Lower lobe of right lung (tissue), 2 donors: ENCODE results near the gene WDR4. TPM values are rescaled to one million over a fixed set of nuclear protein-coding genes. Genes with fewer than 3 reads are reported as not detected.

Source experiments
- ATAC-seq, 2 donors: fragments of 200-7000 bp; cut with Tn5 transposase; one replicate each; pipeline ENCODE4 v1.9.1; 2020 to 2022; ENCODE audit warnings: mild to moderate bottlenecking in 2 of 2, moderate library complexity in 2 of 2
- DNase-seq: peaks from one replicate; pipeline ENCODE4 v3.0.0-alpha.2; 2020
- H3K27ac ChIP-seq: fragments of 200-600 bp; one replicate; pipeline ENCODE4 v1.8.0; 2022
- H3K27me3 ChIP-seq: fragments of 200-600 bp; one replicate; pipeline ENCODE4 v1.8.0; 2022; ENCODE audit warnings: low read depth
- H3K36me3 ChIP-seq: fragments of 200-600 bp; one replicate; pipeline ENCODE4 v1.8.0; 2022; ENCODE audit warnings: mild to moderate bottlenecking
- H3K4me1 ChIP-seq: fragments of 200-600 bp; one replicate; pipeline ENCODE4 v1.8.0; 2022
- H3K4me3 ChIP-seq: fragments of 200-600 bp; one replicate; pipeline ENCODE4 v1.8.0; 2022; ENCODE audit warnings: mild to moderate bottlenecking
- H3K9me3 ChIP-seq: fragments of 200-600 bp; one replicate; pipeline ENCODE4 v1.8.0; 2022
- intact Hi-C: fragments of 100-400 bp; cut with DNase I; formaldehyde crosslinking; loops from one replicate; pipeline ENCODE4 v1.11.0; 2022
- total RNA-seq: library from RNA; stranded (reverse); fragmentation: NEBNext Ultra II Directional; extraction: Animal tissue kit (Norgen Biotek cat#: 25700); gene quantifications from one replicate; pipeline ENCODE4 v1.2.1, GENCODE V29; 2021
- TF ChIP-seq, protein P1 (sequence below): fragments of 200-600 bp; IDR thresholded peaks from one replicate; pipeline ENCODE4 v1.8.0; 2022; ENCODE audit warnings: antibody characterized with exemption, mild to moderate bottlenecking
- donor health status: DM: no; HTN: yes; CAD: no; lungs with severe emphysema.

WDR4 gene
- total RNA-seq, 1 donor from 2014 or later = 17.1 TPM

DNA sequence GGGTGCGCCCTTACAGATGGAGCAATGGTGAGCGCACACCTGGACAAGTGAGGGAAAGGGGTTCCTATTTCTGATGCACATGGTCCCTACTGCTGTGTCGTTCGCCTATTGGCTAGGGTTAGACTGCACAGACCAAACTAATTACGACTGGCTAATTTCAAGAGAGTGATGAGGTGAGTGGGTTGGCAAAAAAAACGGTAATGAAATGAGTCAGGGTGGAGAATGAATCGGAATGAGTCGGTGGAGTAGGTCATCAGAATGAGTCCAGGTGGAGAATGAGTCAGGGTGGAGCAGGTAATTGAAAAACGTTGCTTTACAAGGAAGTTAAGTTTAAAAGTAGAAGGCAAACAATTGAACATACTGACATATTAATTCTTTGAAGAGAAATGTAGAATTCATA is 79.8 kb downstream of the WDR4 start:
- Histone ChIP-seq H3K4me1 (no peaks in the 10 kb centered on the region), H3K27me3 (no peaks in the 10 kb centered on the region), H3K27ac (no peak overlapping the region), H3K9me3 (no peaks in the 10 kb centered on the region), H3K36me3 (no peaks in the 10 kb centered on the region), H3K4me3 (no peak overlapping the region)
- DNase-seq = no peak
- TF ChIP-seq, protein P1, sequence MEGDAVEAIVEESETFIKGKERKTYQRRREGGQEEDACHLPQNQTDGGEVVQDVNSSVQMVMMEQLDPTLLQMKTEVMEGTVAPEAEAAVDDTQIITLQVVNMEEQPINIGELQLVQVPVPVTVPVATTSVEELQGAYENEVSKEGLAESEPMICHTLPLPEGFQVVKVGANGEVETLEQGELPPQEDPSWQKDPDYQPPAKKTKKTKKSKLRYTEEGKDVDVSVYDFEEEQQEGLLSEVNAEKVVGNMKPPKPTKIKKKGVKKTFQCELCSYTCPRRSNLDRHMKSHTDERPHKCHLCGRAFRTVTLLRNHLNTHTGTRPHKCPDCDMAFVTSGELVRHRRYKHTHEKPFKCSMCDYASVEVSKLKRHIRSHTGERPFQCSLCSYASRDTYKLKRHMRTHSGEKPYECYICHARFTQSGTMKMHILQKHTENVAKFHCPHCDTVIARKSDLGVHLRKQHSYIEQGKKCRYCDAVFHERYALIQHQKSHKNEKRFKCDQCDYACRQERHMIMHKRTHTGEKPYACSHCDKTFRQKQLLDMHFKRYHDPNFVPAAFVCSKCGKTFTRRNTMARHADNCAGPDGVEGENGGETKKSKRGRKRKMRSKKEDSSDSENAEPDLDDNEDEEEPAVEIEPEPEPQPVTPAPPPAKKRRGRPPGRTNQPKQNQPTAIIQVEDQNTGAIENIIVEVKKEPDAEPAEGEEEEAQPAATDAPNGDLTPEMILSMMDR = no peak
- ATAC-seq = no peak
- intact Hi-C loops = no loop called here

Other genes starting within 250 kb of the WDR4 start
- gene PDE9A, start 225.9 kb downstream of the WDR4 start, total RNA-seq = 12.8 TPM
- 35.7 TPM for gene NDUFV3, start 13.8 kb upstream of the WDR4 start, total RNA-seq
- gene ERVH48-1, start 46.1 kb upstream of the WDR4 start, total RNA-seq = not detected
- 17.5 TPM for gene PKNOX1, start 95.0 kb upstream of the WDR4 start, total RNA-seq
- gene CBS, start 196.3 kb upstream of the WDR4 start, total RNA-seq = 82.3 TPM
- 43.0 TPM for gene U2AF1, start 228.0 kb upstream of the WDR4 start, total RNA-seq